Esophagus squamous epithelium (tissue), 5 donors: ENCODE measurements around the gene DAB2IP. TPM values are rescaled to one million over a fixed set of nuclear protein-coding genes. Genes with fewer than 3 reads are reported as not detected.

Source experiments
- DNase-seq: peaks from one replicate; lab custom pipeline; 2025; lab: John Stamatoyannopoulos, UW
- H3K27ac ChIP-seq, 4 donors: fragments of 200-600 bp; sonication (generic); one replicate each; pipeline ENCODE4 v1.5.1; 2016 to 2019; ENCODE audit warnings: mild to moderate bottlenecking in 1 of 4
- H3K27me3 ChIP-seq, 4 donors: fragments of 200-600 bp; sonication (generic); 1 replicate in 3 of 4; 2 replicates in 1 of 4; pipeline versions ENCODE4 v1.5.1 to v1.6.0; 2017 to 2021; ENCODE audit warnings: antibody characterized with exemption in 1 of 4
- H3K36me3 ChIP-seq, 3 donors: fragments of 200-600 bp; sonication (generic); one replicate each; pipeline ENCODE4 v1.5.1; 2016 to 2019
- H3K4me1 ChIP-seq, 3 donors: fragments of 200-600 bp; sonication (generic); one replicate each; pipeline ENCODE4 v1.5.1; 2017 to 2019
- H3K4me3 ChIP-seq, 4 donors: fragments of 200-600 bp; sonication (generic); 1 replicate in 3 of 4; 2 replicates in 1 of 4; pipeline ENCODE4 v1.5.1; 2016 to 2019; ENCODE audit warnings: mild to moderate bottlenecking in 2 of 4, moderate library complexity in 1 of 4
- H3K9me3 ChIP-seq, 3 donors: fragments of 200-600 bp; sonication (generic); one replicate each; pipeline ENCODE4 v1.5.1; 2016 to 2019
- CTCF ChIP-seq, 6 experiments: fragments of 450-650 bp in 4 of 6; fragments of 200-600 bp in 2 of 6; sonication (generic) in 2 of 6; IDR thresholded peaks; one replicate each; pipeline ENCODE4 v1.5.1; 2016 to 2019; ENCODE audit warnings: antibody characterized with exemption in 6 of 6, mild to moderate bottlenecking in 4 of 6, moderate library complexity in 4 of 6
- POLR2A ChIP-seq, 4 donors: fragments of 450-650 bp; IDR thresholded peaks; one replicate each; pipeline ENCODE4 v1.6.1; 2017; ENCODE audit warnings: antibody characterized with exemption in 4 of 4, mild to moderate bottlenecking in 4 of 4, moderate library complexity in 3 of 4
- WGBS, 2 donors: methylation state at CpG; one replicate each; pipeline ENCODE4 v1.1.5; 2018; 5-methylcytosine and 5-hydroxymethylcytosine counted together
- intact Hi-C: fragments of 100-400 bp; cut with DNase I; formaldehyde crosslinking; loops from one replicate; pipeline ENCODE4 v1.15.0; 2022
- total RNA-seq, 4 donors: library from RNA; depleted of rRNA; stranded (reverse); fragments of >200 nt; gene quantifications; one replicate each; pipeline ENCODE4 v1.1.0, GENCODE V29; 2016
- donor health status: DM: yes; HTN: yes; CAD: no.

Gene DAB2IP
- total RNA-seq, 4 donors from 2014 or later: 28.3 to 48.8 (median 38.1) TPM

GRCh38 chr9:121757281-121757585 is 105.8 kb downstream of the DAB2IP start:
- H3K4me1 ChIP-seq: peaks cover 17 to 53% (median 28%) of the 10 kb centered on the region in 3 donors
- peaks cover 21 to 66% (median 28%) of the 10 kb centered on the region in 3 donors for H3K36me3 ChIP-seq
- no CpG with 5 or more reads among the region's 1 CpG for WGBS, 2 donors
- no peaks in the 10 kb centered on the region for H3K27me3 ChIP-seq
- no peaks in the 10 kb centered on the region for H3K9me3 ChIP-seq
- no peak for TF ChIP-seq POLR2A (IDR thresholded peaks at IDR 0.05)
- TF ChIP-seq CTCF (IDR thresholded peaks at IDR 0.05): no peak
- H3K4me3 ChIP-seq: no peak overlapping the region
- H3K27ac ChIP-seq: no peak overlapping the region
- intact Hi-C loops: no loop called here
- DNase-seq: no peak

- Histone ChIP-seq H3K27me3 (no peaks in the 10 kb centered on the region), H3K27ac (no peak overlapping the region), H3K4me1 (peaks cover 13 to 47% (median 15%) of the 10 kb centered on the region in 3 donors), H3K36me3 (peaks cover 21 to 81% (median 40%) of the 10 kb centered on the region in 3 donors), H3K9me3 (no peaks in the 10 kb centered on the region), H3K4me3 (no peak overlapping the region)
- intact Hi-C loops: no loop called here
- TF ChIP-seq POLR2A (IDR thresholded peaks at IDR 0.05) (no peak), CTCF (IDR thresholded peaks at IDR 0.05) (no peak)
- no peak for DNase-seq
- 86 to 90% methylated on average over 4 to 6 of the region's 9 CpGs for WGBS, 2 donors
These were observed 107.3 kb downstream of the DAB2IP start for GRCh38 chr9:121758693-121759092.

DNA sequence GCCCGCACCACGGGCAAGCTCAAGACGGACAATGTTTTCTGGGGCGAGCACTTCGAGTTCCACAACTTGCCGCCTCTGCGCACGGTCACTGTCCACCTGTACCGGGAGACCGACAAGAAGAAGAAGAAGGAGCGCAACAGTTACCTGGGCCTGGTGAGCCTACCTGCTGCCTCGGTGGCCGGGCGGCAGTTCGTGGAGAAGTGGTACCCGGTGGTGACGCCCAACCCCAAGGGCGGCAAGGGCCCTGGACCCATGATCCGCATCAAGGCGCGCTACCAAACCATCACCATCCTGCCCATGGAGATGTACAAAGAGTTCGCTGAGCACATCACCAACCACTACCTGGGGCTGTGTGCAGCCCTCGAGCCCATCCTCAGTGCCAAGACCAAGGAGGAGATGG is 108.6 kb downstream of the DAB2IP start:
- no peak for TF ChIP-seq POLR2A (IDR thresholded peaks at IDR 0.05)
- no peak for TF ChIP-seq CTCF (IDR thresholded peaks at IDR 0.05)
- Histone ChIP-seq H3K27me3 (no peaks in the 10 kb centered on the region), H3K4me1 (peaks cover 4 to 47% (median 14%) of the 10 kb centered on the region in 3 donors), H3K4me3 (no peak overlapping the region), H3K36me3 (peaks cover 27 to 94% (median 44%) of the 10 kb centered on the region in 3 donors), H3K9me3 (no peaks in the 10 kb centered on the region), H3K27ac (no peak overlapping the region)
- intact Hi-C loops: no loop called here
- DNase-seq: no peak
- 90 to 100% methylated on average over 7 to 11 of the region's 23 CpGs for WGBS, 2 donors

DNA sequence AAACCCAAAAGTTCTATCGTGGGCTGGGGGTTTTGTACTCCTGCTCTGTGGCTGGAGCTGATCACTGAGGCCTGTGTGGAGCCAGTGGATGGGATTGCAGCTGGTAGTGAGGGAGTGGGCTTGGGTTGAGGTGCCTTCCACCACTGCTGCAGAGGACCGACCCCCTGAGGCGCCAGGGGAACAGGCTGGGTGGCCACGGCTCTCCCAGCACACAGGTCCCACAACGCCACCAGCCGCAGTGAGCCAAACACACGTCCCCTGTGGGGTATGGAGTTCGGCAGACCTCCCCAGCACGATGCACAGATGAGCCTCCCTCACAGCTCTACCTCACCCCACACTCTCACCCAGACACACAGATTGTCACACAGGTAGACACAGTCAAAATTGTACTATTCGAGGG is 109.1 kb downstream of the DAB2IP start:
- H3K27ac ChIP-seq: no peak overlapping the region
- TF ChIP-seq POLR2A (IDR thresholded peaks at IDR 0.05): no peak
- TF ChIP-seq CTCF (IDR thresholded peaks at IDR 0.05): no peak
- H3K9me3 ChIP-seq: no peaks in the 10 kb centered on the region
- H3K4me1 ChIP-seq: peaks cover 9 to 47% (median 18%) of the 10 kb centered on the region in 3 donors
- no peak for DNase-seq
- no peaks in the 10 kb centered on the region for H3K27me3 ChIP-seq
- no peak overlapping the region for H3K4me3 ChIP-seq
- WGBS, 2 donors: 73 to 93% methylated on average over 2 to 4 of the region's 10 CpGs
- peaks cover 27 to 100% (median 44%) of the 10 kb centered on the region in 3 donors for H3K36me3 ChIP-seq
- intact Hi-C loops: no loop called here

GRCh38 chr9:121763131-121763530 is 111.7 kb downstream of the DAB2IP start:
- no peak for DNase-seq
- intact Hi-C loops: no loop called here
- H3K4me3 ChIP-seq: no peak overlapping the region
- TF ChIP-seq POLR2A (IDR thresholded peaks at IDR 0.05) (no peak), CTCF (IDR thresholded peaks at IDR 0.05) (no peak)
- H3K4me1 ChIP-seq: peaks cover 10 to 33% (median 16%) of the 10 kb centered on the region in 3 donors
- peaks cover 41 to 100% (median 56%) of the 10 kb centered on the region in 3 donors for H3K36me3 ChIP-seq
- H3K27ac ChIP-seq: no peak overlapping the region
- no peaks in the 10 kb centered on the region for H3K27me3 ChIP-seq
- no CpG with 5 or more reads among the region's 6 CpGs for WGBS, 2 donors
- no peaks in the 10 kb centered on the region for H3K9me3 ChIP-seq
